GM21526 (cell line): ENCODE measurements around the gene ZNF423.
A peak's percentile ranks its signal among the peaks of the same experiment; 100 is the strongest.

Experiments used
- ATAC-seq: cut with Tn5 transposase; IDR thresholded peaks from one replicate; pipeline ENCODE4 v1.9.1; 2021; ENCODE audit warnings: moderate library complexity; ENCODE audit not compliant: unreplicated experiment, low FRiP score

Gene ZNF423

DNA sequence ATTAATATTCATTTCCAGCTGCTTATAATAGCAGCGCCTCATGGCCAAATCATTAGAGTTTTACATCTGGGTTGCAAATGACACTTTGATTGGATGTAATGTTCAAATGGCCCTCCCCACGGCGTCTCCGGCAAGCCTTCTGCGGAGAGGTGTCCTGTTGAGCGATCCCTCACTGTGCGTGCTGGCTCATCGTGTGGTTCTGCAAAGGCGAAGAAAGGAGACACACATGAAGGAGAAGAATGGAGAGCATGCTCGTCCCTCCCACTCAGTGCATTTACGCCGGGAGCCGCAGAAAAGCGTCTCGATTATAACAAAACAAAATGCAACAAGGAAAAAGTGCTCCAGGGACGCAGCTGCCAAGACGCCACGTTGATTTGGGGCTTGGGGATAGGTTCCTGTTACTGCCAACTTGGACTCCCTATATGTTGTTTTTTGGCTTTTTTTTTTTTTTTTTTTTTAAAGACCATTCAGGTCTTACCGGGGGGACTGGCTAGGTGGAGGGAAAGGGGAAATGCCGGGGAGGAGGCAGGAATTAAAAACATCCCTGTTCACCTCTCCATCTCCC is 364.7 kb downstream of the ZNF423 start:
- no peak for ATAC-seq

DNA sequence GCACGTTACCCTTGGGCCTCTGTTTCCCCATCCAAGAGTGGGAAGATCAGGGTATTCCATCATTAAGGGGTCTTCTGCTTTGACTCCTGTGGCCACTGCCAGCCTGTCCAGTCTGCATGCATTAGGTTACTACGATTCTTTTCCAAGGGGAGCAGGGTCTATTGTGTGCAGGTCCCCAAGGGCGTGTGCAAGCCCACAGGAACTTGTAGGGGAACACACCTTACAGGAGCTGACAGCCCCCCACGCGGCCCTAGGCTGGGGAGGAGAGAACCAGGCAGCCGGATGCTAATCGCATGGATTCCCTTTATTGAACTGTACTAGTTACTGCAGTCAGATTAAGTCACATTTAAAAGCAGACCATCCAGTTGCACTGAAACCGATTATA is 365.6 kb downstream of the ZNF423 start:
- no peak for ATAC-seq

DNA sequence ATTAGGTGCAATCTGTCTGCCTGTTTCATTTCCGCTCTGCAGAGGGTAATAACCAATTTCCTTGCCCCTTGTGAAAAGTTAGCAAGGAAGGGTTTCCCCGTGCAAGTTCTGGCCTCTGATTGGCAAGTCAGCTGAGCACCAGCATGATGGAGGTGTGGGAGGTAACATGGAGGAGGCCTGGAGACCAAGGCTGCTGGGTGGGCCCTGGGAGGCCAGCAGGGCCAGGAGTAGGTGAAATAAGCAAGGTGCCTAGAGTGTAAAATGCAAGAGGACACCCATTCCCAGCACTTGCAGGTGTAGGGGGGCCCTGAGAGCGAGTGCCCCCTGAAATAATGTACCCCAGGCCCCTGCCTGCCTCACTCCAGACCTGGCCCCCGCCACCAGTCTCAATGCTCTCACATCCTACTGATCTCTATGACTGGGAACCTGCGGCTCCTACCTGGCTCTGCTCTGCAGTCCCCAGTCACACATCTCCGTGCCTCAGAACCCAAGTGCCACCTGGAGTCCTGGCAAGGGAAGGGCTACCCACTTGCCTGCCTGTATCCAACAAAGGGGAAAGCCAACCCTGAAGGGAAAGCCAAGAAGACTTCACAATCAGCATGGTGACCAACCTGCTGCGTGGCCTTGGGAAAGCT is 366.1 kb downstream of the ZNF423 start:
- ATAC-seq = no peak

DNA sequence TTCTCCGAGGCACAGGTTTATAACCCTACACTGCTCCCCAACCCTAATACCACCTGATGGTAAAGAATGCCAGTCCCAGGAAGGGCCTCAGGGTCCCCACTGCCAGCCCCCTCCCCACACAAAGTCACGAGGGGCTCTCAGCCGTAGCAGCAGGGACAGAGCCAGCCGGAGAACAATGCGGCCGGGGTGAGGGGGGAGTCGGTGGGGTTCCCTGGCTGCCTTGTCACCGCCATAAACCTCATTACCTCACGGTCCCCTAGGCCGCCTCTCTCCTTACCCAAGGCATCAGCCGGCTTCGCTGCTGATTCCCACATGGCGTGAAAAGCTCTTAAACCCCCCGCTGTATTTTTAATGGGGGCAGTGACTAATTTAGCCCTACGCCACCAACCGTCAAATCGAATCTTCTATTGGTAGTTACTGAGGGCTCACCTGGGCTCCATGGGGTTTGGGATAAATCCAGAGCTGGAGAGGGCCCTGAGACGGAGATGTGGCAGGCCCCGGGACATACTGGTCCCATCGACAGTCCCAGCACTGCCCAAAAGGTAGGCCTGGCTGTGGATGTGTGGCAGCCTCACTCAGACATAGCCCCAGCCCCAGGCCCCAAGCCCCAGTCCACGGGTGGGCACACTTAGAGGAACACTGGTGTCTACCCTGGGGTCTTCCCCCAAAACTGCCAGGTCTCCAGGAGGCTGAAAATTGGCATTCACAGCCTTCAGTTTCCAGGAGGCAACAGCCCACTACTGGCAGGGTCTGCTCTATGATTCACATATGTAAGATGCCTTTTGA is 367.0 kb downstream of the ZNF423 start:
- no peak for ATAC-seq

DNA sequence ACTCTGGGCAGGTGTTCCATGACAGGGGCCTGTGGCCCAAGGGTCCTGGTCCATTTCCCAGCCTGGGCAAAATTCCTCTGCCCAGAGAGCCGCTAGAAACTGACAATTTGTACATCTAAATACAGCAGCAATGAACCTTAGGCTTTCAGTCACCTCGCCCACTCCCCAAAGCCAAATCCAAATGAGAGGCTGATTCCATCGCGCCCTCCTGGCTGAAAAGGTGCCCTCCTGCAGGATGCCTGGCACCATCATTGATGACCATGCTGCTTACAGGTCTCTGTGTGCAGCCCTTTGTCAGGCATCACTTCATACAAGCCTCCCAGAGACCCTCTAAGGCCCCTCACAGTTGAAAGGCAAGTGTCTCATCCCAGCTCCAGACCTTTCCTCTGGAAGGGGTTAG is 367.6 kb downstream of the ZNF423 start:
- ATAC-seq = no peak

DNA sequence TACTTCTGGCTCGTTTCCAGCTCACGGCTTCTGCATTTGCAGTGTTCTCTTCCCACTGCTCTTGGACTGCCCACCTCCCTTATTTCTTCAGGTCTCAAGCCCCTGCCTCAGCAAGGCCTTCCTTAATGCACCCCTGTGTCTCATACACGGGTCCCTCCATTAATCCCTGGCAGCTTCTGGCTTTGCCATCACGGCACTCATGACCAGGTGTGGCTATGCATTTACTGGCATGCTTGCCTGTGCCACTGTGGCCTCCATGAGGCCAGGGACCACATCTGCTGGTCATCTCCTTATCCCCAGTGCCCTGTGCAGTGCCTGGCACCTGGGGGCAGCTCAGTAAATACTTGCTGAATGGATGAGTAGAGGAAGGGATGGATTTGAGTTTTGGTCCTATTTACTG is 368.2 kb downstream of the ZNF423 start:
- ATAC-seq = no peak

DNA sequence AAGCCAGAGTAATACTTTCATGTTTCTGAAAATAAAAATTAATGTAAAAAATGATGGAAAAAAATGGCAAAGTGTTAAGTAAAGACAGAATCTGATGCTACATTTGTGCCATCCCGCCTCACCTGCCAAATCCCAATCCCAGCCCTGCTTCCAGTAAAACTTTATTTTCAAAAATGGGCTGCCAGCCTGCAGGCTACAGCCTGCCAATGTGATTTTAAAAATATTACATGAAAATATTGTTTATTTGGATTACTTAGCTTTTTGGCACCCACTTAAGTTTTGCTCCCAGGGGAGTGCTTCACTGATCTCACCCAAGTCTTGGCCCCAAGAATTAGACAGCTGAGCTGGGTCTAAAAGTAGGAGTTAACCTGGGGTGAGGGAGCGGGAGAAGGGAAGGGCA is 369.5 kb downstream of the ZNF423 start:
- no peak for ATAC-seq

DNA sequence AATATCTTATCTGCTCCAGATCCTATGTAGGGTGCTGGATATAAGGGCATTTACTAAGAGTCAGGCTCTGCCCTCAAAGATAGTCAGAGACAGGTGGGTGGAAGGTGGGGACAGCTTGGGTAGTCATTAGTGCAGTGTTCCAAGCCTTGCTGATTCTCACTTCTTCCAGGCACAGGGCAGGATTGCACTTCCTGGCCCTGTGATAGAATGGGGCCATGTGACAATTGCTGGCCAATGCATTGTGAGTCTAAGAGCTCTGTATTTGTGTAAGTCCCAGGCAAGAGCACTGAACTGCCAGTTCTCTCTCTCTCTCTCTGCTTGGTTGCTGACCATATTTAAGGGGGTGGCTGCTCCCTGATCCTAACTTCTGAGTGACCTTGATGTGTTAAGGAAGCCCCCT is 370.2 kb downstream of the ZNF423 start:
- no peak for ATAC-seq

DNA sequence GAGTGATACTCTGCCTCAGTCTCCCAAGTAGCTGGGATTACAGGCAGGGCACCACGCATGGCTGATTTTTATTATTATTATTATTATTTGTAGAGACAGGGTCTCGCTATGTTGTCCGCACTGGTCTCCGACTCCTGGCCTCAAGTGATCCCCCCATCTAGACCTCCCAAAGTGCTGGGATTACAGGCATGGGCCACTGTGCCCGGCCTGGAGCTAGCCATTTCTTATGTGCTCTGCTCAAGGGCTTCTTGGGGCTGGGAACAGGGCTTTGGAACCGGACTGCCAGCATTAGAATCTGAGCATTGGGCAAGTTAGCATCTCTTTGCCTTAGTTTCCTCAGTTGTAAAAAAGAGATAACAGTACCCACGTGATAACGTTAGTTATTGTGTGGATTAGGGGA is 371.0 kb downstream of the ZNF423 start:
- ATAC-seq = no peak

DNA sequence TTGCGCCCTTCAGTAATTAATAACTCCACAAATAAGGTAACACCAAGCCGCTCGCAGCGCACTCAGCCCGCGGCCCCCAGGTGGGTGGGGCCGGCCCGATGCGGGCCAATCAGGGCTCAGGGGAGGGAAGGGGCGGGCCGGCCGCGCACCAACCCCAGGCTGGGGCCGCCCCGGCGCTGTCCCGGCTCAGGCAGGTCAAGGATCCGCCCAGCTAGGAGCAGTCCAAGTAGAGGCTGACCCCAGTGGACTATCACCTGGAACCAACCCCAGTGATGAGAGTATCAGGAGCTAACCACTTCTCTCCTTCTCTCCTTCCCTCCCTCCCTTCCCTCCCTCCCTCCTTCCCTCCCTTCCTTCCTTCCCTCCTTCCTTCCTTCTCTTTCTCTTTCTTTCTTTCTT is 371.5 kb downstream of the ZNF423 start:
- ATAC-seq = peak; percentile 81

DNA sequence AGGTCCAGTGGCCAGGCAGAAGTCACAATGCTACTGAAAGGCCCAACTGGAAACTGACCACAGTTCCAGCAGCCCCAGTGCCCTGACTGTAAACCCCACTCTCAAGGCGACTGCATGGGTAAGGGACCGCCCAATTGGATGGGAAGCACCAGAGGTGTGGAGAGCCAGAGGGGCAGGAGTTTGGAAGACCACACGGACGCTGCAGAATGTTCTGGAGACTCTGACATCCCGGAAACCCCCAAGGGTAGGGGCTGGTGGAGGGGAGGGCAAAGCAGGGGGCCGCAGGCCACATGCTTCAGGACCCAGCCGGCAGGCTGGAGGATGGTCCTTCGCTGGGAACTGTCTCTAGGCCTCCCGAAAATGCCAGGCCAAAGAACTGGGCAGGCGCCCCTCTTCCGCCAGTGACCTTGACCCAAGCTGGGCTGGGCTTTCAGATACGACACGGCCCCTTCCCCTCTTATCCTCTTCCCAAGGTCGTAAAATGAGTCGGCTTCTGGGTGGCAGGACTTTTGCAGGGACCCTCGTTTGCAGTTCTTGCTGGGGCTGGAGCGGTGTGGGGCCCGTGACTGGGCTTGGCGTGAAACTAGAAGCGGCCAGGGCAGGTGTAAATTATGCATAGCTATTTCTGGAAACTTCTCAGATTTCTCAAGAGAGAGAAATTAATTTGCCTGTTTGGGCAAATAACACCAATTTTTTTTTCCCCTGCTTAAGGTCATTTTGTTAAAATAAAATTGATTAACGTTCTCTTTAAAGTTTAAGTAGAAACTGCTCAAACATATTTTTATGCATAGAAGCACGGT is 372.1 kb downstream of the ZNF423 start:
- no peak for ATAC-seq

DNA sequence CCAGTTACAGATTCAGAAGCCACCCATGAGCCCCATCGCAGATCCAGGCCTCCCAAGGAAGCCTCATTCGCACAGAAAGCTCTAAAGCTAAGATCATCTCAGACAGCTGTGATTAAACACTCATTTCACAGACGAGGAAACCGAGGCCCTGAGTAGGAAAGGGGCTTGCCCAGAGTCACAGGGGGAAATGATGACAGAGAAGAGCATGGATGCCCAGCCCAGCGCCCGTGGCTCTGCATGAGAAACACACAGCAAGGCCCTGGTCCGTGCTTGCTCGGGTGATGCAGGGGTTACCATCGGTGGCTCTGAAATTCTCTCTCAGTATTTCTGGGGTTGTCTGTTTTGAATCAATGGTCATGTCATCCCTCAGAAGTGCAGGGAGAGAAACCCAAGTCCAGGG is 372.7 kb downstream of the ZNF423 start:
- ATAC-seq = no peak

DNA sequence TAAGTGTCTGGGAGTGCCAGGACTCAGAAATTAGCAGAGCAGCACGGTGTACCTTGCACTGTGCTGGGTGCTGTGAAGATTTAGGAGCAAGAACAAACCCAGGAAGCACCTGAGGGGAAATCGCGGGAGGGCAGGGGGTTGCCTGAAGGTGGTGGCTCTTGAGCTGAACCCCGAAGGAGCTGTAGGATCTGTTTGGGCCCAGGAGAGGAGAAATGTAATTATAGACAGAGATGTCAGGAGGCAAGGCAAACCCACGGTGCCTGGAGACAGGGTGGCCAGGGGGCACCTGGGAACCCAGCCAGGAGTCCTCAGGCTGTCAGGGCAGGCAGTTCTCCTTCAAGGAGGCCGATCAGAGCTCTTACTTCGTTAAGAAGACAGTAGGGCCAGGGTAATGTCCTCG is 373.2 kb downstream of the ZNF423 start:
- ATAC-seq = no peak

DNA sequence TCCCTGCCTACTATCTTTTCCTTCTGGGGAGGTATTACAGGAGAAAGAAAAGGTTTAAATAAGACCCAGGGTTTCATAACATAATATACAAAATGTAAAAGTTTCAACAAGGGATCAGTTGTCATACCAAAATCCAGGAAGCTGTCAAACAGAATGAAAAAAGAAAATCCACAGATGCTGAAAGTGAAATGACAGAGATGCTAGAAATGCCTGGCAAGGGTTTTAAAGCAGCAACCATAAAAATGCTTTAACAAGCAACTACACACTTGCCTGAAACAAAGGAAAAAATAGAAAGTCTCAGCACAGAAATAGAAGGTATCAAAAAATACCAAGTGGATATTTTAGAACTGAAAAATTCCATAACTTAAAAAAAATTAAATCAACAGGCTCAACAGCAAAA is 377.3 kb downstream of the ZNF423 start:
- ATAC-seq = no peak

DNA sequence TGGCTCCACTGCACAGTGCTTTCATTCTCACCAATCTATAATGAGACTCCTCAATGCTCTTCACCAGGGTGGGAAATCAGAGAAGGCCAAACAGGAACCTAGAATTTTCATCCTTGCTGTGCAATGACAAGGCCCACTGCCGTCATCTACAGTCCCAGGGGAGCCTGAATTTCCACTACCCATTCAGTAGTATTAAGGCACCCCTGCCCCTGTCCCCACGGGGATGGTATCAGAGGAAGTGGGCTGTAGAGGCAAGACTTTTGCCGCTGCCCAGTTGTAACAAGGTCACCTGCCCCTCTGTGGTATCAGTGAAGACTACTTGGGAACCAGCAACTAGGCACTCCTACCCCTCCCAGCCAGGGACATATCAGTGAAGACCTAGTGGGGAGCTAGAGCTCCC is 377.8 kb downstream of the ZNF423 start:
- no peak for ATAC-seq

DNA sequence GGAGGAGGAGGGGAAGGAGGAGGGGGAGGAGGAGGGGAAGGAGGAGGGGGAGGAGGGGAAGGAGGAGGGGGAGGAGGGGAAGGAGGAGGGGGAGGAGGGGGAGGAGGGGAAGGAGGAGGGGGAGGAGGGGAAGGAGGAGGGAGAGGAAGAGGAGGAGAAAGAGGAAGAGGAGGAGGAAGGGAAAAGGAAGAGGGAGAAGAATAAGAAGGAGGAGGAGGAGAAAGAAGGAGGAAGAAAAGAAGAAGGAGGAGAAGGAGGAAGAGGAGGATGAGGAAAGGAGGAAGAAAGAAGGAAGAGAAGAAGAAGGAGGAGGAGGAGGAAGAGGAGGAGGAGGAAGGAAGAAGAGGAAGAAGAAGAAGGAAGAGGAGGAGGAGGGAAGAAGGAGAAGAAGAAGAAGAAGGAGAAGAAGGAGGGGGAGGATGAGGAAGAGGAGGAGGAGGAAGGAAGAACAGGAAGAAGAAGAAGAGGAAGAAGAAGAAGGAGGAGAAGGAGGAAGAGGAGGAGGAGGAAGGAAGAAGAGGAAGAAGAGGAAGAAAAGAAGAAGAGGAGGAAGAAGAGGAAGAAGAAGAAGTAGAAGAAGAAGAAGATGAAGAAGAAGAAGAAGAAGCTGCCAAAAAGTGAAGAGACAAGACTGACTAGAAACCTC is 378.5 kb downstream of the ZNF423 start:
- no peak for ATAC-seq

DNA sequence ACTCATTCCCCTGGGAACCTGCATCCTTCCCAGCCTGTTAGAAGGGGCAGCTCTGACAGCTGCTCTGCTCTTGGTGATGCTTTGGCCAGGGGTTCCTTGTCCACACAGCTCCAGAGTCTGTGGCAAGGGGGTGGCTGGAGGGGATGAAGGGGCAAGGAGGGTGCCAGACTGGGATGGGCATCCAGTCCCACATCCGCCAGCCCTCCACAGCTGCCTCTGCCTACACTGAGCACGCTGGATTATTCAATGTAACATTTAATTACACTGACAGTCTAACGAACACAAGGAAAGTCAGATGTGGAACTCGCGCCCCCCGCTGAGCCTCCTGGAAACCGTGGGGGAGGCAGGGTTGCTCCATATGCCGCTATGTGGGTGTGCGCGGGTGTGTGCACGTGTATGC is 381.2 kb downstream of the ZNF423 start:
- no peak for ATAC-seq

DNA sequence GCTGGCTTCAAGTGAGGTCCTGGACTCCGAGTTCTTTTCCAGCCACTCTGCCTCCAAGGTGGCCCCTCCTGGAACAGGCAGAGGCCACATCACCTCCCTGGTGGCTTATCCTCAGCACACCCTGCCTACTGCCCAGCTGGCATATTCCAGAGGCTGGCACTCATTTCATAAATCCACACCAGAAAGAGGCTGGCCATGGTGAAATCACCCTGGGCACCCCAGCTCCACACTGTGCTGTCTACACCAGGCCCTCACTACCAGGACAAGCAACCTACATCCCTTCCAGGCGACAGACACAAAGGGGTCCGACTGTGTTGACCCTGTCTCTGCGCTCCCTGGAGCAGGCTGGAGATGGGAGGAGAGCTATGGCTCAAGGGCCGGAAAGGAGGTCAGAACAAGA is 382.1 kb downstream of the ZNF423 start:
- ATAC-seq = no peak

DNA sequence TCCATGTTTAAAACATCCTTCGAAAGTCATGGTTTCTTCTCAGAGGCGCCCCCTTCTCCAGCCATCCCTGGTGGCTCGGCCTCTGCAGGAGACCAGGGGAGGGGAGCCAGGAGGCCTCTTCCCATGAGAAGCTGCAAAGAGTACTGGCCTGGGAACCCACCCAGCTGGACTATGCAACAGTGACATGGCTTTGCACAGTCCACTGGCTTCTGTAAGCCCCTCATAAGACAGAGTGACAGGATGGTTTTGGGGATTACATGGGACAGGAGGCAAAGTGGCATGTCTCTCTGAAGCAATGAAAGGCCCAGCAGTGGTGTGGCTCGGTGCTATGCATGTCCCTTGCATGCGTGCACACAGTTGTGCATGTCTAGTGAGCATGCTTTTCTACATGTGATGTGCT is 382.8 kb downstream of the ZNF423 start:
- ATAC-seq = no peak

DNA sequence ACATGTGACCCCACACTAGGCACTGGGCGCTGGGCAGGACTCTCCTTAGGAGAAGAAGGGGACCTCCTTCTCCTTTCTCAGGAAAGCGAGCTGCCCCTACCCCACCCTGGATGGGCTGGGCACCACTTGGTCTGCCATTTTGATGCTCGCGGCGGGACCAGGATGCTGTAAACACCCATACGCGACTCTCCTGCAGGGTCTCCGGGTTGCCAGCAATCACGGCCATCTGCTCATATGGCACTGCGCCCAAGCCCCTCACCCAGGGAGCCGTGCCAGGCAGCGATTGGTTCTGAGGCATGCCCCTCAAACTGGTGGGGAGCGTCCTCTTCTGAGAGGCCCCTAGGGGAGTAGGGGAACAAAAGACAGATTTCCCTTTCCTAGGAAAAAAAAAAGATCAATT is 383.3 kb downstream of the ZNF423 start:
- ATAC-seq = no peak
